ENCODE measurements around the gene FAM3D.

The FAM3D gene

DNA sequence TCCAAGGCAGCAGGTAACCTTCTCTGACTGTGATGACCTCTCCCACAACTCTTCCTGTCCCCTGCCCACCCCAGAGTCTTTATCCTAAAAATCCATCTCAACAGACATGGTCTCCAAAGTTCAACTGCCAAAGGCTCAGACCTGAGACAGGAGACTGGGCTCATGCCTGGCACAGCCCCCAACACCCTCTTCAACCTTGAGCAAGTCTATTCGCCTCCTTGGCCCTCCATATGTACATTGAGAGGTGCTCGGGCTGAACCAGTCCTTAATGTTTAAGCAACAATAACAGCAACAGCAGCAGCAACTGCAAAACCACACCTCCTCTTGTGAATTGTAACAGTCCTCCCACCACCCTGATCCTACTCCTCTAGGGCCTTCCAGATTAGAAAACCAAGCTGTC is 9.9 kb downstream of the FAM3D start:
- TF ChIP-seq, protein P1, sequence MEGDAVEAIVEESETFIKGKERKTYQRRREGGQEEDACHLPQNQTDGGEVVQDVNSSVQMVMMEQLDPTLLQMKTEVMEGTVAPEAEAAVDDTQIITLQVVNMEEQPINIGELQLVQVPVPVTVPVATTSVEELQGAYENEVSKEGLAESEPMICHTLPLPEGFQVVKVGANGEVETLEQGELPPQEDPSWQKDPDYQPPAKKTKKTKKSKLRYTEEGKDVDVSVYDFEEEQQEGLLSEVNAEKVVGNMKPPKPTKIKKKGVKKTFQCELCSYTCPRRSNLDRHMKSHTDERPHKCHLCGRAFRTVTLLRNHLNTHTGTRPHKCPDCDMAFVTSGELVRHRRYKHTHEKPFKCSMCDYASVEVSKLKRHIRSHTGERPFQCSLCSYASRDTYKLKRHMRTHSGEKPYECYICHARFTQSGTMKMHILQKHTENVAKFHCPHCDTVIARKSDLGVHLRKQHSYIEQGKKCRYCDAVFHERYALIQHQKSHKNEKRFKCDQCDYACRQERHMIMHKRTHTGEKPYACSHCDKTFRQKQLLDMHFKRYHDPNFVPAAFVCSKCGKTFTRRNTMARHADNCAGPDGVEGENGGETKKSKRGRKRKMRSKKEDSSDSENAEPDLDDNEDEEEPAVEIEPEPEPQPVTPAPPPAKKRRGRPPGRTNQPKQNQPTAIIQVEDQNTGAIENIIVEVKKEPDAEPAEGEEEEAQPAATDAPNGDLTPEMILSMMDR (IDR thresholded peaks at IDR 0.05; ENCODE audit: low read depth, low read length, poor library complexity, severe bottlenecking) = no peak
- TF ChIP-seq EZH2phosphoT487 (IDR thresholded peaks at IDR 0.05; ENCODE audit: borderline replicate concordance, low read length) = no peak
- no peaks in the 10 kb centered on the region for H3K79me2 ChIP-seq (ENCODE audit: control insufficient read depth, low read length)

DNA sequence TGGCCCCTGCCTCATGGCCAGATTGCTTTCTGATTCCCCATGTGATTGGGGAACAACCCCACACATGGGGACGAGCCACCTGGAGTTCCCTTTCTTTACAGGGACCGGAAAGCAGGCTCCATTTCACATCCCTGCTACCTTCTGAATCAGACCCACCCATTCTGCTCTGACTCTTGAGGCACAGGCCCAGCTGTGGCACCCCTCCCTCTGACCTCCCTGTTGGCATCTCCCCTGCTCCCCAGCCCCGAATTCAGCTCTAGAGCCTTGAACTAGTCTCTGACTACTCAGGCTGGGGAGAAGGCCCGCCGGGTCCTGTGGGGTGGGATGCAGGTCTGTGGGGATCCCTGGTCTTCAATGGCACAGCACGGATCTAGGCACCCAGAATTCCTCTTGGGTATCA is 12.1 kb downstream of the FAM3D start:
- H3K4me1 ChIP-seq (ENCODE audit: control insufficient read depth, low read length) = no peaks in the 10 kb centered on the region
- H3K9me2 ChIP-seq (replicated peaks; ENCODE audit: control insufficient read depth, low read length) = no peaks in the 10 kb centered on the region
- no peaks in the 10 kb centered on the region for H3F3A ChIP-seq (ENCODE audit: control insufficient read depth, insufficient read depth)
- no peaks in the 10 kb centered on the region for H4K20me1 ChIP-seq (ENCODE audit: control insufficient read depth, insufficient read depth, low read depth, low read length)
- no peak overlapping the region for H3K4me3 ChIP-seq (ENCODE audit: low read length)
- no peaks in the 10 kb centered on the region for H3K27me3 ChIP-seq (ENCODE audit: control insufficient read depth, low read length)
- no peak for TF ChIP-seq EZH2phosphoT487 (IDR thresholded peaks at IDR 0.05; ENCODE audit: borderline replicate concordance, low read length)
- TF ChIP-seq, protein P1 (IDR thresholded peaks at IDR 0.05; ENCODE audit: low read depth, low read length, poor library complexity, severe bottlenecking) = no peak
- H3K9me3 ChIP-seq (ENCODE audit: control insufficient read depth, insufficient read depth, low read length) = no peaks in the 10 kb centered on the region
- no peaks in the 10 kb centered on the region for H3K79me2 ChIP-seq (ENCODE audit: control insufficient read depth, low read length)
- H3K4me2 ChIP-seq (ENCODE audit: low read length) = no peak overlapping the region
- H3K27ac ChIP-seq (ENCODE audit: low read depth, low read length) = no peak overlapping the region
- no peaks in the 10 kb centered on the region for H3K36me3 ChIP-seq (ENCODE audit: control insufficient read depth, low read length)

More for the DNA sequence above, 9.9 kb downstream of the FAM3D start:
- Histone ChIP-seq H3K4me2 (ENCODE audit: low read length) (no peak overlapping the region), H3K27ac (ENCODE audit: low read depth, low read length) (no peak overlapping the region), H4K20me1 (ENCODE audit: control insufficient read depth, insufficient read depth, low read depth, low read length) (no peaks in the 10 kb centered on the region), H3K9me2 (replicated peaks; ENCODE audit: control insufficient read depth, low read length) (no peaks in the 10 kb centered on the region), H3K9me3 (ENCODE audit: control insufficient read depth, insufficient read depth, low read length) (no peaks in the 10 kb centered on the region), H3K36me3 (ENCODE audit: control insufficient read depth, low read length) (no peaks in the 10 kb centered on the region), H3K4me1 (ENCODE audit: control insufficient read depth, low read length) (no peaks in the 10 kb centered on the region), H3K4me3 (ENCODE audit: low read length) (no peak overlapping the region), H3F3A (ENCODE audit: control insufficient read depth, insufficient read depth) (no peaks in the 10 kb centered on the region), H3K27me3 (ENCODE audit: control insufficient read depth, low read length) (no peaks in the 10 kb centered on the region)

DNA sequence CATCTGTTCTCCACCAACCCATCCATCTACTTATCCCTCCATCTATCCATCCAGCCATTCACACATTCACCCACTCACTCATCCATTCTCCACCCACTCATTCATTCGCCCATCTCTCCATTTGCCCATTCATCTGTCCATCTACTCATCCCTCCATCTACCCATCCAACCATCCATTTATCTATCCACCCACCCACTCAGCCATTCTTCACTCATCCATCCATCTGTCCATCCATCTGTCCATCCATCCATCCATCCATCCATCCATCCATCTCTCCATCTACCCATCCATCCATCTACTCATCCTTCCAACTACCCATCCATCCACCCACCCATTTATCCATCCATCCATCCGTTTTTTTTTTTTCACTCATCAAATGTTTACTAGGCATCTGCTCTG is 13.9 kb downstream of the FAM3D start:
- Histone ChIP-seq H3K4me3 (ENCODE audit: low read length) (no peak overlapping the region), H3K4me1 (ENCODE audit: control insufficient read depth, low read length) (no peaks in the 10 kb centered on the region), H4K20me1 (ENCODE audit: control insufficient read depth, insufficient read depth, low read depth, low read length) (no peaks in the 10 kb centered on the region), H3K79me2 (ENCODE audit: control insufficient read depth, low read length) (no peaks in the 10 kb centered on the region), H3K9me3 (ENCODE audit: control insufficient read depth, insufficient read depth, low read length) (no peaks in the 10 kb centered on the region), H3F3A (ENCODE audit: control insufficient read depth, insufficient read depth) (no peaks in the 10 kb centered on the region), H3K4me2 (ENCODE audit: low read length) (no peak overlapping the region), H3K36me3 (ENCODE audit: control insufficient read depth, low read length) (no peaks in the 10 kb centered on the region), H3K9me2 (replicated peaks; ENCODE audit: control insufficient read depth, low read length) (no peaks in the 10 kb centered on the region), H3K27me3 (ENCODE audit: control insufficient read depth, low read length) (no peaks in the 10 kb centered on the region), H3K27ac (ENCODE audit: low read depth, low read length) (no peak overlapping the region)
- no peak for TF ChIP-seq EZH2phosphoT487 (IDR thresholded peaks at IDR 0.05; ENCODE audit: borderline replicate concordance, low read length)
- TF ChIP-seq, protein P1 (IDR thresholded peaks at IDR 0.05; ENCODE audit: low read depth, low read length, poor library complexity, severe bottlenecking) = no peak

DNA sequence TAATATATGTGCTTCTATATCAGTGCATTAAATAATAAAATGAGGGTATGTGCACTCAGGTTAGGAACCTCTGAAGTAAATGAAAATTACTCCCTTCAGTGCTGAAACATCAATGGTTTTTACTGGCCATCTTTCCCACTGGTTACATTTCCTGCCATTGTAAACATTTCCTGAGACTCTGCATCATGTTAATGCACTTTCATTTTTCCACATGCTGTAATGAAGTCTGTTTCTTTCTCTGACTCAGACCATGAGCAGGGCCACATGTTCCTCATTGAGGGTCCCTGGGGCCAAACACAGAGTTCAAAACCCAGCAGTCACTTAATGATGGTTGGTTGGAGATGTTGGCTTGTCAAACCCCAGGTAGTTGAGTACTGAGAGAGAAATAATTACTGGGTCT is 15.3 kb downstream of the FAM3D start:
- Histone ChIP-seq H3K4me2 (ENCODE audit: low read length) (no peak overlapping the region), H4K20me1 (ENCODE audit: control insufficient read depth, insufficient read depth, low read depth, low read length) (no peaks in the 10 kb centered on the region)

More for the DNA sequence above, 15.3 kb downstream of the FAM3D start:
- H3F3A ChIP-seq (ENCODE audit: control insufficient read depth, insufficient read depth) = no peaks in the 10 kb centered on the region
- no peaks in the 10 kb centered on the region for H3K9me2 ChIP-seq (replicated peaks; ENCODE audit: control insufficient read depth, low read length)
- H3K36me3 ChIP-seq (ENCODE audit: control insufficient read depth, low read length) = no peaks in the 10 kb centered on the region
- no peaks in the 10 kb centered on the region for H3K27me3 ChIP-seq (ENCODE audit: control insufficient read depth, low read length)
- no peak overlapping the region for H3K27ac ChIP-seq (ENCODE audit: low read depth, low read length)
- no peak for TF ChIP-seq EZH2phosphoT487 (IDR thresholded peaks at IDR 0.05; ENCODE audit: borderline replicate concordance, low read length)
- TF ChIP-seq, protein P1 (IDR thresholded peaks at IDR 0.05; ENCODE audit: low read depth, low read length, poor library complexity, severe bottlenecking) = no peak
- no peaks in the 10 kb centered on the region for H3K79me2 ChIP-seq (ENCODE audit: control insufficient read depth, low read length)
- H3K9me3 ChIP-seq (ENCODE audit: control insufficient read depth, insufficient read depth, low read length) = no peaks in the 10 kb centered on the region
- no peaks in the 10 kb centered on the region for H3K4me1 ChIP-seq (ENCODE audit: control insufficient read depth, low read length)
- H3K4me3 ChIP-seq (ENCODE audit: low read length) = no peak overlapping the region

Measured in DOHH2 (cell line).